Glutamatergic neuron (in vitro differentiated cells): ENCODE results near the gene FBXL12. TPM values are rescaled to one million over a fixed set of nuclear protein-coding genes. Genes with fewer than 3 reads are reported as not detected.

Experiments
- DNase-seq: peaks from one replicate; pipeline ENCODE4 v3.0.0; 2022
- H3K27ac Mint-ChIP-seq: one replicate; pipeline ENCODE4 v1.8.0; 2020; ENCODE audit warnings: mild to moderate bottlenecking, mixed read lengths, inconsistent platforms; ENCODE audit not compliant: unreplicated experiment
- H3K27me3 Mint-ChIP-seq: one replicate; pipeline ENCODE4 v1.8.0; 2020; ENCODE audit warnings: mild to moderate bottlenecking, moderate library complexity, mixed read lengths, inconsistent platforms; ENCODE audit not compliant: unreplicated experiment
- H3K36me3 Mint-ChIP-seq: one replicate; pipeline ENCODE4 v1.8.0; 2020; ENCODE audit warnings: mild to moderate bottlenecking, mixed read lengths, inconsistent platforms; ENCODE audit not compliant: unreplicated experiment
- H3K4me1 Mint-ChIP-seq: one replicate; pipeline ENCODE4 v1.8.0; 2020; ENCODE audit warnings: mild to moderate bottlenecking, low read depth, mixed read lengths, inconsistent platforms; ENCODE audit not compliant: unreplicated experiment
- H3K4me3 Mint-ChIP-seq: one replicate; pipeline ENCODE4 v1.8.0; 2020; ENCODE audit warnings: mild to moderate bottlenecking, mixed read lengths, inconsistent platforms; ENCODE audit not compliant: unreplicated experiment
- H3K9me3 Mint-ChIP-seq: one replicate; pipeline ENCODE4 v1.8.0; 2020; ENCODE audit warnings: mild to moderate bottlenecking, moderate library complexity, mixed read lengths, inconsistent platforms; ENCODE audit not compliant: unreplicated experiment
- total RNA-seq: library from RNA; stranded (reverse); fragmentation: NEBNext Ultra II Directional; extraction: Animal tissue kit (Norgen Biotek cat#: 25700); gene quantifications from one replicate; pipeline ENCODE4 v1.2.1, GENCODE V29; 2021; ENCODE audit not compliant: unreplicated experiment
- TF ChIP-seq, protein P1 (sequence below): fragments of 200-600 bp; sonication (generic); IDR thresholded peaks from one replicate; pipeline ENCODE4 v1.5.0; 2021; ENCODE audit not compliant: partially characterized antibody, unreplicated experiment

Gene FBXL12
- total RNA-seq, 1 donor from 2014 or later = 43.0 TPM

DNA sequence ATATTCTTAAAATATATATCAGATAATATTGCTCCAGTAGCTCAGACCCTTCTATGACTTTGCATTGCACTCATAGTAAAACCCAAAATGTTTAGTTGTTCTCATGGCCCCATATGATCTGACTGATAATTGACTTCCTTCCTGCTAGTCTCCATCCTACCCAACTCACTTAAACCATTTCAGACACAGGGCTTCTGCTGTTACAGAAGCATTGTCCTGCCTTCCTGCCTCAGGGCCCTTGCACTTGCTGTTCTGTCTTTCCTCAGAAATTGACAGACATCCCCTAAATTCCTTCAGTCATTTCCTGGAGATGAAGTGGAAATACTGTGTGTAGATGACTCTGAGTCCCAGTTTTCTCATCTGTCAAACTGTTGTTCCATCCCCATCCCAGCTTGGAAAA is 19.7 kb downstream of the FBXL12 start:
- DNase-seq = no peak
- no peak overlapping the region for H3K4me3 Mint-ChIP-seq
- H3K27me3 Mint-ChIP-seq = peaks cover 2% of the 10 kb centered on the region
- H3K9me3 Mint-ChIP-seq = no peaks in the 10 kb centered on the region
- no peaks in the 10 kb centered on the region for H3K4me1 Mint-ChIP-seq
- no peaks in the 10 kb centered on the region for H3K36me3 Mint-ChIP-seq
- H3K27ac Mint-ChIP-seq = no peak overlapping the region
- TF ChIP-seq, protein P1, sequence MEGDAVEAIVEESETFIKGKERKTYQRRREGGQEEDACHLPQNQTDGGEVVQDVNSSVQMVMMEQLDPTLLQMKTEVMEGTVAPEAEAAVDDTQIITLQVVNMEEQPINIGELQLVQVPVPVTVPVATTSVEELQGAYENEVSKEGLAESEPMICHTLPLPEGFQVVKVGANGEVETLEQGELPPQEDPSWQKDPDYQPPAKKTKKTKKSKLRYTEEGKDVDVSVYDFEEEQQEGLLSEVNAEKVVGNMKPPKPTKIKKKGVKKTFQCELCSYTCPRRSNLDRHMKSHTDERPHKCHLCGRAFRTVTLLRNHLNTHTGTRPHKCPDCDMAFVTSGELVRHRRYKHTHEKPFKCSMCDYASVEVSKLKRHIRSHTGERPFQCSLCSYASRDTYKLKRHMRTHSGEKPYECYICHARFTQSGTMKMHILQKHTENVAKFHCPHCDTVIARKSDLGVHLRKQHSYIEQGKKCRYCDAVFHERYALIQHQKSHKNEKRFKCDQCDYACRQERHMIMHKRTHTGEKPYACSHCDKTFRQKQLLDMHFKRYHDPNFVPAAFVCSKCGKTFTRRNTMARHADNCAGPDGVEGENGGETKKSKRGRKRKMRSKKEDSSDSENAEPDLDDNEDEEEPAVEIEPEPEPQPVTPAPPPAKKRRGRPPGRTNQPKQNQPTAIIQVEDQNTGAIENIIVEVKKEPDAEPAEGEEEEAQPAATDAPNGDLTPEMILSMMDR = no peak

DNA sequence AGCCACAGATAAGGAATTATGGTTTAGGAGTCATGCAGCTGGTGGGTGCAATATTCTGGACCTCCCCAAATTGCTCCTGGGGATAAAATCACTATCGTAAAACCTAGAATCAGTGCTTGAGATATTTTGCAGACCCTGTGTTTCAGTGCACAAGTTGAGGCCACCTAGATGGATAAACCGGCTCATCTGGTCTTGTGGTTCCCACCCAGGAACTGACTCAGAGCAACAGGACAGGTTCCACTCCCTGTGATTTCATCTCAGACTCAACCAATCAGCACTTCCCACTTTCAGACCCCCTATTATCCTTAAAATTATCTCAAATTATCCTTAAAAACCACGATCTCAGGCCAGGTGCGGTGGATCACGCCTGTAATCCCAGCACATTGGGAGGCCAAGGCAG is 21.0 kb downstream of the FBXL12 start:
- no peaks in the 10 kb centered on the region for H3K4me1 Mint-ChIP-seq
- H3K27ac Mint-ChIP-seq = no peak overlapping the region
- peaks cover 2% of the 10 kb centered on the region for H3K27me3 Mint-ChIP-seq
- TF ChIP-seq, protein P1 = no peak
- H3K4me3 Mint-ChIP-seq = no peak overlapping the region
- no peaks in the 10 kb centered on the region for H3K36me3 Mint-ChIP-seq
- no peak for DNase-seq
- no peaks in the 10 kb centered on the region for H3K9me3 Mint-ChIP-seq

DNA sequence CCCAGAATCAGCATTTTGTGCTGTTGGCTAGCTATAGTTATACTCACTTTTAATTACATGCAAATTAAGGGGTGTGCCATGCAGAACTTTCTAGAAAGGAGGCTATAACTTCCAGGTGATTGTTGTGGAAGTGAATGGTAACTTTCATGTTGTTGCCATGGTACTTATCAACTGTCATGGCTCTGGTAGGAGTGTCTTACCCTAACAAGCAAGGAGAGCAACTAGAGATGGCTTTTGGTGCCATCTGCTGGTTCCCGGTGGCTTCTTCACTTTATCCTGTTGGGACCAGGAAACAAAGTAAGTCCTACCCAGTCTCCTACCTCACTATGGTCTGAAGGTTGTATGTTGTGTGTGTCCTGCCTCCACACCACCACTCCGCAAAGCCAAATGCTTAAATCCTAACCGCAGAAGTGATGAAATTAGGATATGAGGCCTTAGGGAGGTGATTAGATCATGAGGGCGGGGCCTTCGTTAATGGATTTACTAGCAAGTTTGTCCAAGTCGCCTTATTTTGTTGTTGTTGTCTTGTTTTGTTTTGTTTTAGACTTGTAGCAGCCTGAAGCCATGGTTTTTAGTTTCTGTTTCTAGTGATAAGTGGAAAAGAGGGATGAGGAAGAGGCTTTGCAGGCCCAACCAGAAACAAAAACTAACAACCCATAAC is 22.6 kb downstream of the FBXL12 start:
- H3K27ac Mint-ChIP-seq = no peak overlapping the region
- no peaks in the 10 kb centered on the region for H3K4me1 Mint-ChIP-seq
- TF ChIP-seq, protein P1 = peak; percentile 41
- no peaks in the 10 kb centered on the region for H3K36me3 Mint-ChIP-seq
- no peak overlapping the region for H3K4me3 Mint-ChIP-seq
- H3K27me3 Mint-ChIP-seq = peaks cover 2% of the 10 kb centered on the region
- H3K9me3 Mint-ChIP-seq = no peaks in the 10 kb centered on the region
- peak; percentile 80 for DNase-seq

DNA sequence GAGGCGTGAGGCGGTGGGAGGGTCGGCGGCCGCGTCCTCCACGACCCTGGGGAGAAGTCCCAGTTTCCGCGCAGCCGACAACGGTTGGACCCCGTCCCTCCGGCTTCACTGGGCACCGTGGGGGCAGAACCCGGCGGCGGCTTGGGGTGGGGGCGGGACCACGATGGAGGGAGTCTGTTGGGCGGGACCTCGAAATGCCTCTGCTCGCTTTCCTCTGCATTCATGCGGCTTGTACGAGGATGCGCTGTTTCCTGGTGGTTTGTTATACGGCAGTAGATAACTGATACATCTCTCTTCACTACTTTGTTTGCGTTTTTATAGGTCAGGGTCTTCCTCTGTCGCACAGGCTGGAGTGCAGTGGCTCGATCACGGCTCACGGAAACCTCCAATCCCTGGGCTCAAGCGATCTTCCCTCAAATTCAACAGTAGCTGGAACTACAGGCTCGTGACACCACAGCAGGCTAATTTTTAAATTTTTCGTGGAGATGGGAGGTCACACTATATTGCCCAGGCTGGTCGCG is 25.7 kb downstream of the FBXL12 start:
- Mint-ChIP-seq H3K27ac (peak overlapping the region; percentile 22), H3K36me3 (peaks cover 4% of the 10 kb centered on the region), H3K27me3 (peaks cover 3% of the 10 kb centered on the region), H3K4me1 (peaks cover 4% of the 10 kb centered on the region), H3K9me3 (peaks cover 5% of the 10 kb centered on the region), H3K4me3 (peak overlapping the region; percentile 87)
- DNase-seq = peak; percentile 67
- TF ChIP-seq, protein P1 = no peak
